Measurements from ENCODE around the gene LMAN1.

- TF ChIP-seq EZH2 (IDR thresholded peaks at IDR 0.05; ENCODE audit: insufficient read depth, poor library complexity, severe bottlenecking) (no peak), EZH2phosphoT487 (IDR thresholded peaks at IDR 0.05; ENCODE audit: insufficient read depth, low read depth) (no peak)
These were observed 28.9 kb upstream of the LMAN1 start for GRCh38 chr18:59387687-59388565.
